GM12872 (cell line): ENCODE data around the gene ANKRD6.

Experiments used
- TF ChIP-seq, protein P1 (sequence below): IDR thresholded peaks from 3 replicates; pipeline ENCODE4 v1.5.1; 2011; ENCODE audit warnings: low read depth, mild to moderate bottlenecking, low read length, moderate library complexity; ENCODE audit not compliant: insufficient read depth

The ANKRD6 gene

DNA sequence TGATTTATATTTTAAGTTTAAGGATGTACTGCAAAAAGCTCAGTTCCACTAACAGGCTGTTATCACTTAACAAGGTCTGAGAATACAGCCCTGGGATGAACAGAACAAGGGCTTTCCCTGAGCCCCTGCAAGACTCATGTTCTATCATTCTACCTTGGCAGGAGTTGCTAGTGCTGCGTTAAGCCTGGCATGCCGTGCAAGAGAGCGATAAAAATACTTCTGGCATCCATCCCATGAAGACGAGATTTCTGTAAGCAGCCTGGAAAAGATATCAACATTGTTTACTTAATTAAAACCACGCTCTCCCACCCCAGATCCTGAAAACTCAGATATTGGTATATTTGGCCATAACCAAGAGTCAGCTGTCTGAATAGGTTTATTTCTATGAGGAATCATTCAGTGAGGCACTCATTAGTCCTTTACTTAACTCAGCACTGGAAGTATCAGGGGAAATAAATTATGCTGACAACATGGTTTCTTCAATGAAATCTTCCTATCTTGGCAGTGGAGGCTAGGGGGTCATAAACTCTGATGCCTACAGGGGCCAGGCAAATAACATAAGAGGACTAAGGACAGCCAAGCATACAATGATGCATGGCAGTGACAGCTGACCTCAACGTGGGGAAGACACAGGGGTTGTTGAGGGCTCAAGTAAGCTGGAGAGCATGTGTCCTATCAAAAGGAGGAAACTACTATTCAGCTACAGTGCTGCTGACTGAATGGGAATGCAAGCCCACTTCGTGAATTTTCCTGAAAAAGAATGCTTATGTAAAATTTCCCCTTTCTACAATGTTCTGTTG lies 243.2 kb downstream of the ANKRD6 start:
- TF ChIP-seq, protein P1, sequence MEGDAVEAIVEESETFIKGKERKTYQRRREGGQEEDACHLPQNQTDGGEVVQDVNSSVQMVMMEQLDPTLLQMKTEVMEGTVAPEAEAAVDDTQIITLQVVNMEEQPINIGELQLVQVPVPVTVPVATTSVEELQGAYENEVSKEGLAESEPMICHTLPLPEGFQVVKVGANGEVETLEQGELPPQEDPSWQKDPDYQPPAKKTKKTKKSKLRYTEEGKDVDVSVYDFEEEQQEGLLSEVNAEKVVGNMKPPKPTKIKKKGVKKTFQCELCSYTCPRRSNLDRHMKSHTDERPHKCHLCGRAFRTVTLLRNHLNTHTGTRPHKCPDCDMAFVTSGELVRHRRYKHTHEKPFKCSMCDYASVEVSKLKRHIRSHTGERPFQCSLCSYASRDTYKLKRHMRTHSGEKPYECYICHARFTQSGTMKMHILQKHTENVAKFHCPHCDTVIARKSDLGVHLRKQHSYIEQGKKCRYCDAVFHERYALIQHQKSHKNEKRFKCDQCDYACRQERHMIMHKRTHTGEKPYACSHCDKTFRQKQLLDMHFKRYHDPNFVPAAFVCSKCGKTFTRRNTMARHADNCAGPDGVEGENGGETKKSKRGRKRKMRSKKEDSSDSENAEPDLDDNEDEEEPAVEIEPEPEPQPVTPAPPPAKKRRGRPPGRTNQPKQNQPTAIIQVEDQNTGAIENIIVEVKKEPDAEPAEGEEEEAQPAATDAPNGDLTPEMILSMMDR = no peak

DNA sequence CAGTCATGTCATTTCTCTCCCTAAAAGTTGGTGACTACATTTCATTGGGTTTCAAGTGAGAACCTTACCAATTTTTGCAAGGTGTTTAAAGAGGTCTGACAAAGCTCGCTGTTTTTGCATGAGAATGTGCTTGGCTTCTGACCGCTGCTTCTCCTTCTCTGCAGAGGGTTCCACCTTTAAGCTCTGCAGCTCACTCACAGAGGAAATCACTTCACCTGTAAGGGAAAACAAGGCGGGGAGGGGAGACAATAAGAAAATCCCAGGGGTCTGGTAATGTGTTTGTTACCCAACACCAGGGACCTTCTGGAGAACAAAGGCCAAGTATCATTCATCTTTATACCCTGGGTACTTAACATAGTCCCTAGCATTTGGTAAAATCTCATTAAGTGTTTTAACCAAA lies 245.6 kb downstream of the ANKRD6 start:
- TF ChIP-seq, protein P1 = no peak

DNA sequence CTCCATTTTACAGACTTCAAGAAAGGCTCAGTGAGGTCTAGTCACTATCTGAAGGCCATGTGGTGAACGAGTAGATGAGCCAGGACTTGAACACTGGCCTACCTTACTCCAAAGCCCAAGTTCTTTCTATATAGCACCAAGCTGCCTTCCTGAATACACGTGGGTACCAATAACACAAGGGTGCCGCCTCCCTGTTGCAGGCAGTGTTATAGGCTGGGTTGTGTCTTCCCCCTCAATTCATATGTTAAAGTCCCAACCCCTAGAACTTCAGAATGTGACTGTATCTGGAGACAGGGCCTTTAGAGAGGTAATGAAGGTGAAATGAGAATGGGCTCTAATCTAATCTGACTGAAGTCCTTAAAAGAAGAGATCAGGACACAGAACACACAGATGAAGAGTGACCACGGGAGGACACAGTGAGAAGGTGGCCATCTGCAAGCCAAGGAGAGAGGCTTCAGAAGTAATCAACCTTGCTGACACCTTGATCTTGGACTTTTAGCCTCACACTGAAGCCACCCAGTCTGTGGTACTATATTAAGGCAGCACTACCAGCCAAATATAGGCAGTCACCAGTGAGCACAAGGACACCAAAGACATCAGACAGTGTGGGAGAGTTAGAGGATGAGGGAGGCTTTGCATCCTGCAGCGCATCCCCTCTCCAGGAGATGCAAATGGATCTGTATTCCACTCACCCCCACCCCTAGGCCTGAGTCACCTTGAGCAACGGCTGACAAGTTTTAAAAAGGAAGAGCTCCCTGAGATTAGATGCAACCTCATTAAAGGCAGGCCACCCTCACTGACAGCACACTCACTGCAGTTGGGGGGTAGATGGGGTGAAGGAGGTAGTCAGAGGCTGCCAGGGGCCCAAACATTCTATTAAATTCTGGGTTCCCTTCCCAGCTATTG lies 246.5 kb downstream of the ANKRD6 start:
- TF ChIP-seq, protein P1 = no peak

DNA sequence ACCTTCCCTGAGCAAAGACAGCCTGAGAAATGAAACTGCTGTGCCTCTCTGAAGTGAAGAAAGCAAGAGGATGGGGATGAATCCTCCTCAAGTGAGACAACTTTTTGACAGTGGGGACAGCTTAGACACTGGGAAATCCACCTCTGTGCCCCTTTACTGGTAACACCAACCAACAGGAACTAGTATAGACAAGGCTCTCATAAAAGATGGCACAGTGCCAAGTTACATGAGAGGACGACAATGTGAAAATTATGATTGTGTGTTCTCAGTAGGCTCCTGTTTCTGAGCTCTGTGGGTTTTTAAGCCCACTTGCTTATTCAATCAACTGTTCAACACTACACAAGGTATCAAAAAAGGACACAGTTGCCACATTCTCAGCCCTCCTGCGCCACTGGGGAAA lies 247.2 kb downstream of the ANKRD6 start:
- TF ChIP-seq, protein P1 = no peak

DNA sequence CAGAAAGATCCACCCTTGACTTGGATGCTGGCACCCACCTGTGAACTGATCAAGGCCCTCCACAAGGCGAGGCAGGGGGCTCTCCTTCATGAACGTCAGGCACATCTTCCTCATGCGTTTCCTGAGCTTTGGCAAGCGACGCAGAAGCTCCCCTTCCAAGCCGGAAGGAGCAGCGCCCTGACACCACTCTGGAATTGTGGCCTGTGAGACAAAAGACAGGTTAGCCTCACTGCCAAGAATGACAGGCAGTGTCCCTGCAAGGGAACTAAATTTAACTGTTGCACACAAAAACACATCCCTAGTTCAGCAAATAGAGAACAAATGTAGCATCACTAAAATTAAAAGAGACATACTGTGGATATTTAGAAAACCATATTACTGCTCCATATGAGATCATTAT lies 247.6 kb downstream of the ANKRD6 start:
- TF ChIP-seq, protein P1 = no peak

DNA sequence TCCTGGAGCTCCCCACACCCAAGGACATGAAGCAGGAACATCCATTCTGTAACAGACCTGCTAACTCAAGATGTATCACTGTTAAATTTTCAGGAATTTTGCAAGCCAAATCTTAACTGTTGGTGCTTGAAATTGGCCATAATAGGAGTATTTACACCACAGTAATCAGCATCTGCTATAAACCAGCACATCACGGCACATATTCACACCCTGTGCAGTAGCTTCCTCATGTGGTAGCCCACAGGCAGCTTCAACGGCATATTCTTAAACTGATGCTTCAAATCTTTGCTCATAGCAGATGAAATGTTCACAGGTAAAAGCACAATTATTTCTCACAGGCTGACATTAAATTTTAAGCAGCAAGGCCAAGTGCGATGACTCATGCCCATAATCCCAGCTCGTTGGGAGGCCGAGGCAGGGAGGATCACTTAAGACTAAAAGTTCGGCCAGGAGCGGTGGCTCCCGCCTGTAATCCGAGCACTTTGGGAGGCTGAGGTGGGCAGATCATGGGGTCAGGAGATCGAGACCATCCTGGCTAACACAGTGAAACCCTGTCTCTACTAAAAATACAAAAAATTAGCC lies 249.1 kb downstream of the ANKRD6 start:
- TF ChIP-seq, protein P1 = no peak

DNA sequence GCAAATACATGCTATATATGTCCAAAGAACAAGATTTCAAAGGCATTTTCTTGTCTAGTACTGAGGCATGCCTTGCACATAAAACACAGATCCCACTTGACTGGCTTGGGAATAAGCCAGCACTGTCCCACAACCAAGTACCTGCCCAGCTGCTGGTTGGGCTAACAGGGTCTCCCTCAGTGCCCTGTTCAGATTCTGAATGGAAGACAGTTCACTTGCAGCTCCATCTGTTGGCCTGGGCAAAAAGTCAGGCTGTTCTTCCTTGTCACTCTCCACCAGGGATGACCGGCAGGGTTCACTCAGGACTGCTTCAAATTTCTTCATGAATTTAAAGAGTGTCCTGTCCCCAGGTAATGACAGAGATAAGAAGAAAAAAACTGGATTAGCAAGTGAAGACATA lies 250.0 kb downstream of the ANKRD6 start:
- TF ChIP-seq, protein P1 = no peak
